BLaER1 treated with 17β-estradiol and CSF1 and Interleukin-3, amounts not matched to agents 10 nM and 100 nM (cell line): ENCODE results near the gene PLCB3.

Experiments
- H3K27ac ChIP-seq, 11 experiments: shearing (Covaris generic); formaldehyde crosslinking; 2 replicates each; pipeline ENCODE4 v1.8.1; 2022
- H3K27me3 ChIP-seq, 11 experiments: shearing (Covaris generic); formaldehyde crosslinking; 2 replicates each; pipeline ENCODE4 v1.8.1; 2022
- H3K36me3 ChIP-seq, 11 experiments: shearing (Covaris generic); formaldehyde crosslinking; 2 replicates each; pipeline ENCODE4 v1.8.1; 2022
- H3K4me1 ChIP-seq, 10 experiments: shearing (Covaris generic); formaldehyde crosslinking; 2 replicates each; pipeline ENCODE4 v1.8.1; 2022
- H3K4me2 ChIP-seq, 11 experiments: shearing (Covaris generic); formaldehyde crosslinking; 2 replicates each; pipeline ENCODE4 v1.8.1; 2022
- H3K4me3 ChIP-seq, 10 experiments: shearing (Covaris generic); formaldehyde crosslinking; 2 replicates each; pipeline ENCODE4 v1.8.1; 2022
- H3K9ac ChIP-seq, 11 experiments: shearing (Covaris generic); formaldehyde crosslinking; 2 replicates each; pipeline ENCODE4 v1.8.1; 2022
- H3K9me3 ChIP-seq, 11 experiments: shearing (Covaris generic); formaldehyde crosslinking; replicated peaks in 1 of 11; 2 replicates each; pipeline ENCODE4 v1.8.1; 2022
- H4K20me1 ChIP-seq, 11 experiments: shearing (Covaris generic); formaldehyde crosslinking; 2 replicates each; pipeline ENCODE4 v1.8.1; 2022
- Cebpa-rat ChIP-seq, 11 experiments: shearing (Covaris generic); IDR thresholded peaks; 2 replicates each; pipeline ENCODE4 v1.8.1; 2022

The PLCB3 gene

GRCh38 chr11:64218628-64219353, 32.5 kb upstream of the PLCB3 start:
- H3K4me1 ChIP-seq, result peaks cover 52 to 99% (median 65%) of the 10 kb centered on the region in 10 experiments
- H3K27ac ChIP-seq, result peak overlapping the region in 8 of 11 experiments; percentile 8 to 48 (median 29); a peak in 14 of 22 replicates
- H4K20me1 ChIP-seq, result peaks cover 4 to 97% (median 56%) of the 10 kb centered on the region in 11 experiments; a peak in 21 of 22 replicates
- TF ChIP-seq Cebpa-rat (IDR thresholded peaks at IDR 0.05), result no peak
- H3K36me3 ChIP-seq, result peaks cover 81 to 98% (median 92%) of the 10 kb centered on the region in 11 experiments
- H3K9me3 ChIP-seq, result no peaks in the 10 kb centered on the region
- H3K27me3 ChIP-seq, result no peaks in the 10 kb centered on the region
- H3K9ac ChIP-seq, result peak overlapping the region; percentile 0 to 65 (median 38); a peak in 14 of 22 replicates
- H3K4me2 ChIP-seq, result peak overlapping the region in 2 of 11 experiments; percentile 14 to 25; a peak in 3 of 22 replicates
- no peak overlapping the region for H3K4me3 ChIP-seq

DNA sequence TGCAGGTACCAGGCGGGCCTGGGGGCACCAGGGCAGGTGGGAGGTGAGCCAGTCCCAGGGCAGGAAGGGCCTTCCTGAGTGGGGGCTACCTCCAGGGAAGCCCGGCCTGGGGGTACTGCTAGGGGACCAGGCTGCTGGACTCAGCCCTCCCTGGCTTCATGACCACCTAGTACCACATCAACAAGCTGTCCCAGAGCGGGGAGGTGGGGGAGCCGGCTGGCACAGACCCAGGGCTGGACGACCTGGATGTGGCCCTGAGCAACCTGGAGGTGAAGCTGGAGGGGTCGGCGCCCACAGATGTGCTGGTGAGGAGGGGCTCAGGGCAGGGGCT, 32.0 kb upstream of the PLCB3 start:
- H3K36me3 ChIP-seq, result peaks cover 80 to 98% (median 92%) of the 10 kb centered on the region in 11 experiments

DNA sequence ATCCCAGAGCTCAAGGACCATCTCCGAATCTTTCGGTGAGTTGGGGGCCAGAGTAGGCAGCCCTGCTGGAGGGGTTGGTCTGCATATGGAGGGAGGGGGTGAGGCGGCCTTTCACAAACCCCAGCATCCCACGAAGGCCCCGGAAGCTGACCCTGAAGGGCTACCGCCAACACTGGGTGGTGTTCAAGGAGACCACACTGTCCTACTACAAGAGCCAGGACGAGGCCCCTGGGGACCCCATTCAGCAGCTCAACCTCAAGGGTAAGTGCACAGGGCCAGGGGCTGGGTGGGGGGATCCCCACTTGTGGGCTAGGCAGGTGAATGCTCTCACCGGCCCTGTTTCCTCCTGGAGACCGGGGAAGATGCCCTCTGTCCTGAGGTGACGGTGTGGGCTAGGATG, 31.6 kb upstream of the PLCB3 start:
- no peaks in the 10 kb centered on the region for H3K27me3 ChIP-seq
- peak overlapping the region in 4 of 11 experiments; percentile 10 to 48 (median 34); a peak in 6 of 22 replicates for H3K27ac ChIP-seq
- H3K9me3 ChIP-seq, result no peaks in the 10 kb centered on the region
- peaks cover 5 to 97% (median 66%) of the 10 kb centered on the region in 11 experiments; a peak in 21 of 22 replicates for H4K20me1 ChIP-seq
- H3K4me2 ChIP-seq, result peak overlapping the region in 1 of 11 experiments; percentile 14; a peak in 1 of 22 replicates
- peaks cover 52 to 99% (median 65%) of the 10 kb centered on the region in 10 experiments for H3K4me1 ChIP-seq
- no peak overlapping the region for H3K4me3 ChIP-seq
- H3K36me3 ChIP-seq, result peaks cover 81 to 98% (median 91%) of the 10 kb centered on the region in 11 experiments
- peak overlapping the region in 8 of 11 experiments; percentile 12 to 65 (median 38); a peak in 11 of 22 replicates for H3K9ac ChIP-seq
- TF ChIP-seq Cebpa-rat (IDR thresholded peaks at IDR 0.05), result no peak

More for the DNA sequence above, 32.0 kb upstream of the PLCB3 start:
- no peak for TF ChIP-seq Cebpa-rat (IDR thresholded peaks at IDR 0.05)
- Histone ChIP-seq H3K27me3 (no peaks in the 10 kb centered on the region), H3K4me1 (peaks cover 52 to 99% (median 65%) of the 10 kb centered on the region in 10 experiments), H3K4me3 (no peak overlapping the region), H3K27ac (peak overlapping the region in 8 of 11 experiments; percentile 8 to 48 (median 28); a peak in 13 of 22 replicates), H3K9me3 (no peaks in the 10 kb centered on the region), H4K20me1 (peaks cover 4 to 97% (median 61%) of the 10 kb centered on the region in 11 experiments; a peak in 21 of 22 replicates), H3K9ac (peak overlapping the region in 9 of 11 experiments; percentile 11 to 65 (median 41); a peak in 14 of 22 replicates), H3K4me2 (peak overlapping the region in 2 of 11 experiments; percentile 14 to 25; a peak in 3 of 22 replicates)

DNA sequence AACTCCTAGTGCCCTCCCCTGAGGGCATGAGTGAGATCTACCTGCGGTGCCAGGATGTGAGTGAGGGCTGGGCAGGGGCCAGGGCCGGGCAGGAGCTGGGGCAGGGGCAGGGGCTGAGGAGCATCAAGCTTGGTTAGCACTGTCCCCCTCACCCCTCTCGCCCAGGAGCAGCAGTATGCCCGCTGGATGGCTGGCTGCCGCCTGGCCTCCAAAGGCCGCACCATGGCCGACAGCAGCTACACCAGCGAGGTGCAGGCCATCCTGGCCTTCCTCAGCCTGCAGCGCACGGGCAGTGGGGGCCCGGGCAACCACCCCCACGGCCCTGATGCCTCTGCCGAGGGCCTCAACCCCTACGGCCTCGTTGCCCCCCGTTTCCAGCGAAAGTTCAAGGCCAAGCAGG, 31.1 kb upstream of the PLCB3 start:
- H3K4me2 ChIP-seq, result peak overlapping the region in 3 of 11 experiments; percentile 14 to 19 (median 15); a peak in 2 of 22 replicates
- peaks cover 52 to 99% (median 65%) of the 10 kb centered on the region in 10 experiments for H3K4me1 ChIP-seq
- peak overlapping the region in 2 of 11 experiments; percentile 10 to 18; a peak in 1 of 22 replicates for H3K27ac ChIP-seq
- no peaks in the 10 kb centered on the region for H3K27me3 ChIP-seq
- H3K9ac ChIP-seq, result peak overlapping the region in 5 of 11 experiments; percentile 3 to 47 (median 39); a peak in 6 of 22 replicates
- no peak for TF ChIP-seq Cebpa-rat (IDR thresholded peaks at IDR 0.05)
- H3K9me3 ChIP-seq, result no peaks in the 10 kb centered on the region
- H4K20me1 ChIP-seq, result peaks cover 10 to 97% (median 71%) of the 10 kb centered on the region in 11 experiments; a peak in 21 of 22 replicates
- H3K36me3 ChIP-seq, result peaks cover 83 to 94% (median 89%) of the 10 kb centered on the region in 11 experiments
- no peak overlapping the region for H3K4me3 ChIP-seq

DNA sequence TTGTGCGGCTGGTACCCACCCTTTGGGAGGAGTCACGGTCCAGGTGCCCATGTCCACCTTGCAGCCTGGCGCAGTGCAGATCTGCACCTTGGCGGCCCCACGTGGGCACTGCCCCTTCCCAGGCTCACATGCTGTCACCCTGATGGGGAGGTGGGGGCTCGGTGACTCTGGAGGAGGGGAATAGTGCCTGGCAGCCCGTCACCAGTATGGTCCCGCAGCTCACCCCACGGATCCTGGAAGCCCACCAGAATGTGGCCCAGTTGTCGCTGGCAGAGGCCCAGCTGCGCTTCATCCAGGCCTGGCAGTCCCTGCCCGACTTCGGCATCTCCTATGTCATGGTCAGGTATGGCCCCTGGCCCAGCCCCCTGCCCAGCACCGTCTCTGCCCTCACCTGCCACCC, 30.5 kb upstream of the PLCB3 start:
- peak overlapping the region in 3 of 11 experiments; percentile 18 to 32 (median 29); a peak in 1 of 22 replicates for H3K27ac ChIP-seq
- H3K4me2 ChIP-seq, result peak overlapping the region in 3 of 11 experiments; percentile 14 to 21 (median 15); a peak in 2 of 22 replicates
- H3K36me3 ChIP-seq, result peaks cover 81 to 92% (median 85%) of the 10 kb centered on the region in 11 experiments
- no peak overlapping the region for H3K4me3 ChIP-seq
- no peaks in the 10 kb centered on the region for H3K9me3 ChIP-seq
- H3K4me1 ChIP-seq, result peaks cover 52 to 99% (median 65%) of the 10 kb centered on the region in 10 experiments
- peak overlapping the region in 5 of 11 experiments; percentile 13 to 47 (median 30); a peak in 5 of 22 replicates for H3K9ac ChIP-seq
- H4K20me1 ChIP-seq, result peaks cover 12 to 97% (median 71%) of the 10 kb centered on the region in 11 experiments; a peak in 21 of 22 replicates
- H3K27me3 ChIP-seq, result no peaks in the 10 kb centered on the region
- no peak for TF ChIP-seq Cebpa-rat (IDR thresholded peaks at IDR 0.05)

DNA sequence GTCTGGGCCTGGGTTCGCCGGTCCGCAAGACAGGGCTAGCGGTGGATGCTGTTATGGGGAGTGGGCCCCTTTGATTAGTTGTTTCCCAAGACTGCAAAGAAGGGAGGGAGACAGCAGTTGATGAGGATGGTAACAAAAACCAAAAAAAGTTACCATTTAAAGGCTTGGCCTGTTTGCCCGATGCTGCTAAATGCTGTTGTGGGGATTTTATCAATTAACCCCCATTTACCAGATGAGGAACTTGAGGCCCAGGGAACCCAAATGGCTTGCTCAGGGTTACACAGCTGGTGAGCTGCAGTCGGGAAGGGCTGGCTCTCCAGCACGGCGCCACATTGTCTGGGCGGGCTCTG, 28.7 kb upstream of the PLCB3 start:
- H3K9me3 ChIP-seq, result no peaks in the 10 kb centered on the region
- peaks cover 46 to 91% (median 62%) of the 10 kb centered on the region in 10 experiments for H3K4me1 ChIP-seq
- H3K36me3 ChIP-seq, result peaks cover 68 to 77% (median 72%) of the 10 kb centered on the region in 11 experiments
- peak overlapping the region in 5 of 11 experiments; percentile 11 to 90 (median 30); a peak in 3 of 22 replicates for H3K9ac ChIP-seq
- H3K4me3 ChIP-seq, result no peak overlapping the region
- TF ChIP-seq Cebpa-rat (IDR thresholded peaks at IDR 0.05), result no peak
- peak overlapping the region in 6 of 11 experiments; percentile 6 to 100 (median 24); a peak in 8 of 22 replicates for H3K4me2 ChIP-seq
- peaks cover 12 to 81% (median 68%) of the 10 kb centered on the region in 11 experiments; a peak in 21 of 22 replicates for H4K20me1 ChIP-seq
- peak overlapping the region in 2 of 11 experiments; percentile 11 to 15; a peak in 1 of 22 replicates for H3K27ac ChIP-seq
- no peaks in the 10 kb centered on the region for H3K27me3 ChIP-seq

DNA sequence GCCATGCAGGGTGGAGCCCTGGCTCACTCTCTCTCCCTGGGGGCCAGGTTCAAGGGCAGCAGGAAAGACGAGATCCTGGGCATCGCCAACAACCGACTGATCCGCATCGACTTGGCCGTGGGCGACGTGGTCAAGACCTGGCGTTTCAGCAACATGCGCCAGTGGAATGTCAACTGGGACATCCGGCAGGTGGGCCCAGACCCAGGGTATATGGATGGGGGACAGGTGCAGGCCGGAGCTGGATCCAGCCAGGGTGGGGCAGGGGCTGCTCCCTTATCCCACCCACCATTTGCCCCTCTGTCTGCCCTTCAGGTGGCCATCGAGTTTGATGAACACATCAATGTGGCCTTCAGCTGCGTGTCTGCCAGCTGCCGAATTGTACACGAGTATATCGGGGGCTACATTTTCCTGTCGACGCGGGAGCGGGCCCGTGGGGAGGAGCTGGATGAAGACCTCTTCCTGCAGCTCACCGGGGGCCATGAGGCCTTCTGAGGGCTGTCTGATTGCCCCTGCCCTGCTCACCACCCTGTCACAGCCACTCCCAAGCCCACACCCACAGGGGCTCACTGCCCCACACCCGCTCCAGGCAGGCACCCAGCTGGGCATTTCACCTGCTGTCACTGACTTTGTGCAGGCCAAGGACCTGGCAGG, 28.2 kb upstream of the PLCB3 start:
- H3K27ac ChIP-seq, result peak overlapping the region in 6 of 11 experiments; percentile 6 to 95 (median 32); a peak in 8 of 22 replicates
- no peak for TF ChIP-seq Cebpa-rat (IDR thresholded peaks at IDR 0.05)
- H3K36me3 ChIP-seq, result peaks cover 63 to 72% (median 67%) of the 10 kb centered on the region in 11 experiments
- H4K20me1 ChIP-seq, result peaks cover 12 to 76% (median 64%) of the 10 kb centered on the region in 11 experiments; a peak in 21 of 22 replicates
- peaks cover 48 to 91% (median 65%) of the 10 kb centered on the region in 10 experiments for H3K4me1 ChIP-seq
- peak overlapping the region in 9 of 11 experiments; percentile 6 to 100 (median 23); a peak in 12 of 22 replicates for H3K4me2 ChIP-seq
- H3K27me3 ChIP-seq, result no peaks in the 10 kb centered on the region
- H3K9me3 ChIP-seq, result no peaks in the 10 kb centered on the region
- H3K4me3 ChIP-seq, result no peak overlapping the region
- H3K9ac ChIP-seq, result peak overlapping the region in 9 of 11 experiments; percentile 23 to 90 (median 75); a peak in 12 of 22 replicates
